A673 (cell line): ENCODE measurements around the gene APEX2. TPM values are rescaled to one million over a fixed set of nuclear protein-coding genes. Genes with fewer than 3 reads are reported as not detected.

Experiments used
- BruUV-seq: library from RNA; stranded (reverse); fragments of 400-500 nt; replicated peaks from 2 replicates; lab custom pipeline; 2021; lab: Mats Ljungman, UMichigan
- CTCF ChIA-PET: fragments of 300-600 bp; sonication (Branson Sonifier 250); formaldehyde crosslinking; loops from one replicate; lab custom pipeline; 2022; ENCODE audit warnings: antibody characterized with exemption; lab: Charles Lee
- POLR2A ChIA-PET: fragments of 300-600 bp; sonication (Branson Sonifier 250); formaldehyde crosslinking; loops from one replicate; lab custom pipeline; 2022; ENCODE audit warnings: antibody characterized with exemption; ENCODE audit not compliant: low non-redundant PET; lab: Charles Lee
- DNase-seq: peaks from one replicate; pipeline ENCODE4 v3.0.0-alpha.2; 2015; ENCODE audit warnings: low spot score
- H3K27ac ChIP-seq: fragments of 200-600 bp; sonication (generic); 2 replicates; pipeline ENCODE4 v1.5.1; 2016; ENCODE audit warnings: mixed run types, low read depth, mild to moderate bottlenecking, mixed read lengths, antibody characterized with exemption, low read length; ENCODE audit not compliant: poor library complexity, severe bottlenecking
- H3K27me3 ChIP-seq: fragments of 200-600 bp; sonication (generic); replicated peaks from 2 replicates; pipeline ENCODE4 v1.6.1; 2017; ENCODE audit warnings: mixed run types, low read depth, mild to moderate bottlenecking, mixed read lengths, antibody characterized with exemption, low read length; ENCODE audit not compliant: insufficient read depth, poor library complexity
- H3K36me3 ChIP-seq: fragments of 200-600 bp; sonication (generic); 2 replicates; pipeline ENCODE4 v1.6.1; 2016; ENCODE audit warnings: mixed run types, mild to moderate bottlenecking, mixed read lengths, antibody characterized with exemption, low read length; ENCODE audit not compliant: insufficient read depth, poor library complexity, severe bottlenecking
- H3K4me1 ChIP-seq: fragments of 200-600 bp; sonication (generic); 2 replicates; pipeline ENCODE4 v1.6.1; 2017; ENCODE audit warnings: mixed run types, mild to moderate bottlenecking, mixed read lengths, antibody characterized with exemption, low read length; ENCODE audit not compliant: insufficient read depth, poor library complexity, severe bottlenecking
- H3K4me3 ChIP-seq: fragments of 200-600 bp; sonication (generic); 2 replicates; pipeline ENCODE4 v1.5.1; 2016; ENCODE audit warnings: low read depth, mixed run types, mild to moderate bottlenecking, mixed read lengths, low read length; ENCODE audit not compliant: poor library complexity, severe bottlenecking
- H3K9me3 ChIP-seq: fragments of 200-600 bp; sonication (generic); 2 replicates; pipeline ENCODE4 v1.6.1; 2016; ENCODE audit warnings: mixed run types, low read depth, mild to moderate bottlenecking, mixed read lengths, antibody characterized with exemption, low read length; ENCODE audit not compliant: poor library complexity, severe bottlenecking
- CTCF ChIP-seq: fragments of 300-800, 200-600 bp; sonication (generic); conservative IDR thresholded peaks from 2 replicates; pipeline ENCODE4 v1.5.1; 2017; ENCODE audit warnings: low read depth, mild to moderate bottlenecking, antibody characterized with exemption, low read length, moderate library complexity, mixed read lengths
- EZH2 ChIP-seq: fragments of 200-600 bp; sonication (generic); IDR thresholded peaks from 2 replicates; pipeline ENCODE4 v1.6.1; 2017; ENCODE audit warnings: borderline replicate concordance, low read depth, mild to moderate bottlenecking, mixed read lengths, antibody characterized with exemption, low read length; ENCODE audit not compliant: poor library complexity, severe bottlenecking
- intact Hi-C: fragments of 100-400 bp; cut with micrococcal nuclease; formaldehyde crosslinking; loops from one replicate; pipeline ENCODE4 v1.10.0; 2022; ENCODE audit not compliant: unreplicated experiment
- total RNA-seq: library from RNA; stranded (reverse); gene quantifications from 2 replicates; pipeline ENCODE4 v1.2.3, GENCODE V29; 2021

APEX2 gene
- total RNA-seq, 1 experiment from 2014 or later, result 27.5 TPM

GRCh38 chrX:55026143-55026542 is 26.0 kb downstream of the APEX2 start:
- no peak for DNase-seq
- intact Hi-C loops, result no loop called here
- no peak overlapping the region for H3K27ac ChIP-seq
- TF ChIP-seq CTCF (no peak), EZH2 (no peak)
- no TSS peak for BruUV-seq
- POLR2A ChIA-PET, result no interaction called here
- no peak overlapping the region for H3K4me3 ChIP-seq
- H3K27me3 ChIP-seq, result no peaks in the 10 kb centered on the region
- CTCF ChIA-PET, result no interaction called here
- no peaks in the 10 kb centered on the region for H3K4me1 ChIP-seq
- no peaks in the 10 kb centered on the region for H3K36me3 ChIP-seq
- no peaks in the 10 kb centered on the region for H3K9me3 ChIP-seq

GRCh38 chrX:55026840-55027239 is 26.7 kb downstream of the APEX2 start:
- no peaks in the 10 kb centered on the region for H3K27me3 ChIP-seq
- no peak for DNase-seq
- ChIA-PET CTCF (no interaction called here), POLR2A (no interaction called here)
- no peak for TF ChIP-seq CTCF
- TF ChIP-seq EZH2, result no peak
- H3K36me3 ChIP-seq, result no peaks in the 10 kb centered on the region
- H3K4me1 ChIP-seq, result no peaks in the 10 kb centered on the region
- H3K27ac ChIP-seq, result no peak overlapping the region
- no TSS peak for BruUV-seq
- H3K9me3 ChIP-seq, result no peaks in the 10 kb centered on the region
- intact Hi-C loops, result no loop called here
- no peak overlapping the region for H3K4me3 ChIP-seq

GRCh38 chrX:55028040-55028439 is 27.9 kb downstream of the APEX2 start:
- BruUV-seq, result no TSS peak
- Histone ChIP-seq H3K9me3 (no peaks in the 10 kb centered on the region), H3K36me3 (no peaks in the 10 kb centered on the region), H3K27ac (no peak overlapping the region), H3K4me1 (no peaks in the 10 kb centered on the region), H3K27me3 (no peaks in the 10 kb centered on the region), H3K4me3 (no peak overlapping the region)
- ChIA-PET POLR2A (no interaction called here), CTCF (no interaction called here)
- DNase-seq, result no peak
- no peak for TF ChIP-seq EZH2
- TF ChIP-seq CTCF, result no peak
- intact Hi-C loops, result no loop called here
